HFF-Myc (cell line): ENCODE measurements around the gene SPAST.
A peak's percentile ranks its signal among the peaks of the same experiment; 100 is the strongest.

Experiments
- DNase-seq: peaks from one replicate; pipeline ENCODE4 v3.0.0-alpha.2; 2011; ENCODE audit warnings: low read depth; ENCODE audit errors: extremely low read depth
- H3K4me3 ChIP-seq: replicated peaks from 2 replicates; pipeline ENCODE4 v1.5.1; 2011; ENCODE audit warnings: low read depth, mild to moderate bottlenecking, control low read depth, low read length
- TF ChIP-seq, protein P1 (sequence below): IDR thresholded peaks from 2 replicates; pipeline ENCODE4 v1.5.1; 2012; ENCODE audit warnings: mild to moderate bottlenecking, low read depth, low read length, control low read depth; ENCODE audit errors: missing control alignments

Gene SPAST

DNA sequence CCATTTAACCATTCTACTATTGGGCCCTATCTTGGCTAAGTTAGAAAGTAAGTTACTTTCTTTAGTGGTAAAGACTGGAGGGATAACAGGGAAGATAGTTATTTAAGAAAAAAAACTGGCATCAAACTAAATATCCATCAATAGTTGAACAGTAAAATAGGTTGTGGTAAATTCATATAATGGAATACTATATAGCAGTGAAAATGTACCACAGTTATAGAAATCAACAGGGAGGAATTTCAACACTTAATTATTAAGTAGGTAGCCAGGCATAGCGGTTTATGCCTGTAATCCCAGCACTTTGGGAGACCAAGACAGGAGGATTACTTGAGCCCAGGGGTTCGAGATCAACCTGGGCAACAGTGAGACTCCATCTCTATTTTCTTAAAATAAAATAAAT, 3.1 kb upstream of the SPAST start:
- TF ChIP-seq, protein P1, sequence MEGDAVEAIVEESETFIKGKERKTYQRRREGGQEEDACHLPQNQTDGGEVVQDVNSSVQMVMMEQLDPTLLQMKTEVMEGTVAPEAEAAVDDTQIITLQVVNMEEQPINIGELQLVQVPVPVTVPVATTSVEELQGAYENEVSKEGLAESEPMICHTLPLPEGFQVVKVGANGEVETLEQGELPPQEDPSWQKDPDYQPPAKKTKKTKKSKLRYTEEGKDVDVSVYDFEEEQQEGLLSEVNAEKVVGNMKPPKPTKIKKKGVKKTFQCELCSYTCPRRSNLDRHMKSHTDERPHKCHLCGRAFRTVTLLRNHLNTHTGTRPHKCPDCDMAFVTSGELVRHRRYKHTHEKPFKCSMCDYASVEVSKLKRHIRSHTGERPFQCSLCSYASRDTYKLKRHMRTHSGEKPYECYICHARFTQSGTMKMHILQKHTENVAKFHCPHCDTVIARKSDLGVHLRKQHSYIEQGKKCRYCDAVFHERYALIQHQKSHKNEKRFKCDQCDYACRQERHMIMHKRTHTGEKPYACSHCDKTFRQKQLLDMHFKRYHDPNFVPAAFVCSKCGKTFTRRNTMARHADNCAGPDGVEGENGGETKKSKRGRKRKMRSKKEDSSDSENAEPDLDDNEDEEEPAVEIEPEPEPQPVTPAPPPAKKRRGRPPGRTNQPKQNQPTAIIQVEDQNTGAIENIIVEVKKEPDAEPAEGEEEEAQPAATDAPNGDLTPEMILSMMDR, result no peak
- no peak for DNase-seq
- H3K4me3 ChIP-seq, result no peak overlapping the region

DNA sequence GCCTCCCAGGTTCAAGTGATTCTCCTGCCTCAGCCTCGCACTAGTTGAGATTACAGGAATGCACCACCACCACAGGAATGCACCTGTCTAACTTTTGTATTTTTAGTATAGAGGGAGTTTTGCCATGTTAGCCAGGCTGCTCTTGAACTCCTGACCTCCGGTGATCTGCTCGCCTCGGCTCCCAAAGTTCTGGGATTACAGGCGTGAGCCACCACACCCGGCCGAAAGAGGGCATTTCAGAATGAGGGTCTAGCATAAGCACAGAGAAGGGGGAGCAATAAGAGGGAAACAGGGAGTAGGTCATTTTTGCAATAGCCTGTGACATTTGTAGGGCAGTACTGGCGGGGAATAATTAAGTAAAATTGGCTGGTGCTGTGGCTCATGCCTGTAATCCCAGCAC, 1.9 kb upstream of the SPAST start:
- no peak overlapping the region for H3K4me3 ChIP-seq
- TF ChIP-seq, protein P1, result no peak
- no peak for DNase-seq

DNA sequence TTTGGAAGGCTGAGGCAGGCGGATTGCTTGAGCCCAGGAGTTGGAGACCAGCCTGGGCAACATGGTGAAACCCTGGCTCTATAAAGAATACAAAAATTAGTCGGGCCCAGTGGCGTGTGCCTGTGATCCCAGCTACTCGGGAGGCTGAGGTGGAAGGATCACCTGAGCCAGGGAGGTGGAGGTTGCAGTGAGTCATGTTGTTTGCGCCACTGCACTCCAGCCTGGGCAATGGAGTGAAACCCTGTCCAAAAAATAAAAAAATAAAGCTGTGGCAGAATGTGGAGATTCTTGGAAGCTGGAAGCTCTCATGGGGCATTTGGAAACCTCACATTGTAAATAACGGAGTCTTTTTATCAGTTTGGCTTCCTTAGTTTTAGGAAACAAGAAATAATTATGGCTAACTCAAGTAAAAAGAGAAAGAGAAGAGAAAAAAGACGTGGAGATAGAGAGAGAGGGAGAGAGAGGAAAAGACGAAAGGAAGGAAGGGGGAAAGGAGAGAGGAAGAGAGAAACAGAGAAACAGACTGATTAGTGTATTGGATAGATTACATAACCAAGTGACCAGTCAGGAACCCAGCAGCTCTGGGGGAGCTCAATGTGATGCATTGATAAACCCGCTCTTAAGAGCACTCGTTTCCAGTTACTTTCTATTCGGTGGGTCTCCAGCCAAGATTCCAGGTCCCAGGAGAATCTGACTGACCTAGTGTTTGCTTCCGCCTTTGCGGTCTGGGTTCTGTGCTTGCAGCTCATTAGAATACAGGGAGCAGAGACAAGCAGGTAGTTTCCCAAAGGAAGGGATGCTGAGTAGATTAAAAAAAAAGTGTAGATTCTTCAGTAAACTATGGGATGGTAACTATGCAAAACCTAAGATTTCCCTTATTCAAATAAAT, 1.1 kb upstream of the SPAST start:
- TF ChIP-seq, protein P1, result no peak
- DNase-seq, result no peak

DNA sequence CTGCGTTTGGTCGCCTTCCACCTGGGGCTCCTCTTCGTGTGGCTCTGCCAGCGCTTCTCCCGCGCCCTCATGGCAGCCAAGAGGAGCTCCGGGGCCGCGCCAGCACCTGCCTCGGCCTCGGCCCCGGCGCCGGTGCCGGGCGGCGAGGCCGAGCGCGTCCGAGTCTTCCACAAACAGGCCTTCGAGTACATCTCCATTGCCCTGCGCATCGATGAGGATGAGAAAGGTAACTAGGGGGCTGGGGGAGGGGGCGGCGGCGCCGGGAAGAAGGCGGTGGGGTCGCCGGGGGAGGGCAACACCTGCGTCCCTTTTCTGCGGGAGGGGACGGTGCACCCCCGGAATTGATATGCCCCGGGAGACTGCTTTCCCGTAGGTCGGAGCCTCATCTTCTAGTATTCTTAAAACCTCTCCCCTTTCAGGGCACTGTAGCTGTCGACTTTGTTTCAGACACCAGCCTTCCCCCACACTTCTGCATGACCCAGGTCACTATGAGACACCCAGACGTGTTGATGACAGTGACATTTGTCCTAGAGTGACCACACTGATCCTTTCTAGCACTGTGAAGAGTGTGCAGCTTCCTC, 755 bp downstream of the SPAST start:
- TF ChIP-seq, protein P1, result no peak
- DNase-seq, result no peak
- H3K4me3 ChIP-seq, result peak overlapping the region; percentile 68

More for the DNA sequence above, 1.1 kb upstream of the SPAST start:
- H3K4me3 ChIP-seq, result peak overlapping the region; percentile 68

DNA sequence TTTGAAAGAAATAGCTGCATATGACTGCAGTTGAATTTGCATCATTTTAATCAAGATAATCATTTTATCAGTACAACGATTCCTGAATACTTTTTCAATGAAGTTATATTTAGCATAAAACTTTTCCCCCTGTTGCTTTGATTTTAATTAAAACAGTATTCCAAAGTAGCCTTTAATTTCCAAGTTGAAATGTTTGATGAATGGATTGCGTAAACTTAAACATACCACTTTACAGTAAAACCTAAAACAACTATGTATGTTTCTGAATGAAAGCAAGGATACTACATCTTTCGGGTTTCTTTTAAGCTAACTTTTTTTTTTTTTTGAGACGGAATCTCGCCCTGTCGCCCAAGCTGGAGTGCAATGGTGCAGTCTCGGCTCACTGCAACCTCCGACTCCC, 1.4 kb downstream of the SPAST start:
- DNase-seq, result no peak

DNA sequence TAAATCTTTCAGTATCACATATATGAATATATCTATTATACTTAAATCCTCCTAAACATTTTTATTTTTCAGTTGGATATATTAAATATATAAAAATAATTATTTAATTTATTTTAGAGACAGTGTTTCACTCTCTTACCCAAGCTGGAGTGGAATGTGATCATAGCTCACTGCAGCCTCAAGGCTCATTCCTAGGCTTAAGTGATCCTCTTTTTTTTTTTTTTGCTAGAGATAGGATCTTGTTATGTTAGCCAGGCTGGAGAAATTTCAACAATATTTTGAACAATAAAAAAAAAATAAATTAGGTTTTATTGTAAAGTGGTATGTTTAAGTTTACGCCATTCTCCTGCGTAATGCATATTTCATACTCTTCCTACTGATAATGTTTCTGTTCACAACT, 4.2 kb downstream of the SPAST start:
- no peak for DNase-seq

More for the DNA sequence above, 1.4 kb downstream of the SPAST start:
- TF ChIP-seq, protein P1, result no peak
- H3K4me3 ChIP-seq, result peak overlapping the region; percentile 68

More for the DNA sequence above, 4.2 kb downstream of the SPAST start:
- H3K4me3 ChIP-seq, result no peak overlapping the region
- TF ChIP-seq, protein P1, result no peak
